ENCODE data around the gene MROH9.

MROH9 gene

DNA sequence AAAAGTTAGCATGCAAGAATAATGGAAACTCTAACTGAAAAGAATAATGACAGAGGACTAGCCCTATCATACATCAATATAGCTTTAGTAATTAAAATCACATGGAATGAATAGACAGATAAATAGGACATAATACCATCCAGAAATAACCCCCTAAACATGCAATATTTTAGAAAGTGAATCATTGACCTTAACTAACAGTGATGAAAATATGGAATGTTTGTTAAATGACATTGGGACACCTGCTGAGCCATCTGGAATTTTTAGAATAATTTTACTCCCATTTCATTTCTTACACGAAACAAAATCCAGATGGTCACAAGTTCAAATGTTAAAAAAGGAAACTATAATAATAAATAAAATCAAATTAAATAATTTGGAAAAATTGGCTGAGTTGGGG is 102.3 kb downstream of the MROH9 start:
- H3K27me3 ChIP-seq (ENCODE audit: insufficient read depth, low read length): no peaks in the 10 kb centered on the region
- no peak overlapping the region for H3K4me3 ChIP-seq (ENCODE audit: low read length)
- H3K36me3 ChIP-seq (ENCODE audit: insufficient read depth, low read length): no peaks in the 10 kb centered on the region
- H3K4me1 ChIP-seq (ENCODE audit: insufficient read depth, low read length): peaks cover 10% of the 10 kb centered on the region
- no CpG with 5 or more reads among the region's 1 CpG for WGBS
- no peaks in the 10 kb centered on the region for H3K9me3 ChIP-seq (ENCODE audit: insufficient read depth, low read depth, low read length)
- H3K27ac ChIP-seq (ENCODE audit: low read depth, low read length): no peak overlapping the region
- H3K9ac ChIP-seq (ENCODE audit: low read depth, low read length): no peak overlapping the region

DNA sequence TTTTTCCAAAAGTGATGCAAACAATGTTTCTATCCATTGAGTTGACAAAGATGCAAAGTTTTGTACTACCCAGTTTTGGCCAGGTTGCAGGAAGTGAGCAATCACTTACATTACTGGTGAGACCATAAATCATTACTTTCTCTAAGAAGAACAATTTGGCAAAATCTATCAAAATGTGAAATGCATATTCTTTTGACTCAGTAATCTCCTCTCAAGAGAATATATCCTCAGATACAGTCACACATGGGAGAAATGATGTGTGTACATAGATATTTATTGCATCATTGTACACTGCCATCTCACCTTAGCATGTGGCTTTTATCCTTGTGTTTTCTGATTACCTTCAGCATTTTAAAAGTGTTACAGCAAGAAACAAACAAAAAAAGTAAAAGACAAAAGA is 103.0 kb downstream of the MROH9 start:
- no peaks in the 10 kb centered on the region for H3K36me3 ChIP-seq (ENCODE audit: insufficient read depth, low read length)
- no peaks in the 10 kb centered on the region for H3K27me3 ChIP-seq (ENCODE audit: insufficient read depth, low read length)
- peaks cover 4% of the 10 kb centered on the region for H3K4me1 ChIP-seq (ENCODE audit: insufficient read depth, low read length)
- no peak overlapping the region for H3K4me3 ChIP-seq (ENCODE audit: low read length)
- no peak overlapping the region for H3K9ac ChIP-seq (ENCODE audit: low read depth, low read length)
- no peaks in the 10 kb centered on the region for H3K9me3 ChIP-seq (ENCODE audit: insufficient read depth, low read depth, low read length)
- no peak overlapping the region for H3K27ac ChIP-seq (ENCODE audit: low read depth, low read length)

DNA sequence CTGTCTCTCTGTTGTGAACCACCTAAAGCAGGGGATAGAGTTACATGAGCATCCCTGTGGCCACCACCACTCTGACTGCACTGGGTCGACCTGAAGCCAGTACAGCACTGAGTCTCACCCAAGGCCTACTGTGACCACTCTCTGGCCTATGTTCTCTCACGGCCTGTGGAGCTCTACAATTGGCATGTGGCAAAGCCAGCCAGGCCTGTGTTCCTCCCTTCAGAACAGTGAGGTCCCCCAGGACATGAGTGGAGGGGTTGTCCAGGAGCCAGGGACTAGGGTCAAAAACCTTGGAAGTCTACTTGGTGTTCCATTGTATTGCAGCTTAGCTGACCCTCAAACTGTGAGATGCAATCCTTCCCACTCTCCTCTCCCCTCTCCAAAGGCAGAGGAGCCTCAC is 112.7 kb downstream of the MROH9 start:
- no peaks in the 10 kb centered on the region for H3K27me3 ChIP-seq (ENCODE audit: insufficient read depth, low read length)
- H3K27ac ChIP-seq (ENCODE audit: low read depth, low read length): no peak overlapping the region
- no peak overlapping the region for H3K4me3 ChIP-seq (ENCODE audit: low read length)
- H3K4me1 ChIP-seq (ENCODE audit: insufficient read depth, low read length): no peaks in the 10 kb centered on the region
- no peak overlapping the region for H3K9ac ChIP-seq (ENCODE audit: low read depth, low read length)
- H3K36me3 ChIP-seq (ENCODE audit: insufficient read depth, low read length): no peaks in the 10 kb centered on the region
- H3K9me3 ChIP-seq (ENCODE audit: insufficient read depth, low read depth, low read length): no peaks in the 10 kb centered on the region
- WGBS: 92% methylated on average over 2 of the region's 2 CpGs

DNA sequence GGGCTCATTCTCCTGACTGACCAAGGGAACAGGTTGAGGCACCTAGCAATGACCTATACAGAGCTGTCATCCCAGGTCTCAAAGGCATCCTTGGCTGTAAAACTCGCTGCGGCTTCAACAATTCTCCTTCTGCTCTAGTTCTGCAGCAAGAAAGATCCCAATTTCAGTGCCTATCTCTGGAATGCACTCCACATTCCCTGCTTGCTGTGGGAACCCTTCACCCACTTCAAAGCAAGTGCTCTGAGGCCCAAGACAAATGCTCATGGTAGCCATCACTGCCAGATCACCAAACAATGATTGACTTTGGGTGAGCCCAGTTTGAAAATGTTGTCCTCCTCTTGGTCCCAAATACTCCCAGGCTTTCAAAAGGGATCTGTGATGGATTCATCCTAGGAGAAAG is 117.6 kb downstream of the MROH9 start:
- Histone ChIP-seq H3K4me3 (ENCODE audit: low read length) (no peak overlapping the region), H3K27me3 (ENCODE audit: insufficient read depth, low read length) (no peaks in the 10 kb centered on the region), H3K9ac (ENCODE audit: low read depth, low read length) (no peak overlapping the region), H3K9me3 (ENCODE audit: insufficient read depth, low read depth, low read length) (no peaks in the 10 kb centered on the region), H3K4me1 (ENCODE audit: insufficient read depth, low read length) (no peaks in the 10 kb centered on the region), H3K27ac (ENCODE audit: low read depth, low read length) (no peak overlapping the region), H3K36me3 (ENCODE audit: insufficient read depth, low read length) (no peaks in the 10 kb centered on the region)
- WGBS: 92% methylated on average over 2 of the region's 2 CpGs

DNA sequence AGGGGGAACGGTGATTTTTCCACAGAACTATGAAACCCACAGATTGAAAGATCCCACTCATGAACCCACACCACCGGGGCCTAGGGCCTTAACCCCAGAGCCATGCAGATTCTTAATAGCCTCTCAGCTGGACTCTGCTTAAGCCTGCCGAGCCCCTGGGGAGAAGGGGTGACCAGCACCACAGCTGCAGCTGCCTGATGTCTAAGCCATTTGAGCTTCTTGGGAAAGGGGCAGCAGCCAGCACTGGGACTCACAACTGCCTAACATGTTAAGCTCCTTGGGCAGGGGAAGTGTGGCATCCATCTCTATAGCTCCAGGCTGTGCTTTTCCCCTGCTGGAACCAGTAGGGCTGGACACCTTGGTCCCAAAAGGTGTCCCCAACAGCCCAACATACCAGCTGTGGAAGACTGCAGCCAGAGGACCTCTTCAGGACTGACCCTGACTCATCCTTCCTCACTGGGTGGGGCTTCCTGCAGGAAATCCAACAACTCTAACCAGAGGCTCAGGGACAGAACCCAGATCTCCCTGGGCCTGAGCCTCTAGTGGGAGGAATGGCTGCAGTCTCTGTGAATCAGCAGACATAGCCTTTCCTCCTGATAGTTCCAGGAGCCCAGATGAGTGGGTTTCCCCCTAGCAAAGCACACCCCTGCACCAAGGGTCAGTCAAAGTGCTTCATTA is 120.8 kb downstream of the MROH9 start:
- no peaks in the 10 kb centered on the region for H3K4me1 ChIP-seq (ENCODE audit: insufficient read depth, low read length)
- H3K27ac ChIP-seq (ENCODE audit: low read depth, low read length): no peak overlapping the region
- WGBS: 96% methylated on average over 3 of the region's 3 CpGs
- no peak overlapping the region for H3K9ac ChIP-seq (ENCODE audit: low read depth, low read length)
- H3K27me3 ChIP-seq (ENCODE audit: insufficient read depth, low read length): no peaks in the 10 kb centered on the region
- no peaks in the 10 kb centered on the region for H3K36me3 ChIP-seq (ENCODE audit: insufficient read depth, low read length)
- H3K4me3 ChIP-seq (ENCODE audit: low read length): no peak overlapping the region
- no peaks in the 10 kb centered on the region for H3K9me3 ChIP-seq (ENCODE audit: insufficient read depth, low read depth, low read length)

DNA sequence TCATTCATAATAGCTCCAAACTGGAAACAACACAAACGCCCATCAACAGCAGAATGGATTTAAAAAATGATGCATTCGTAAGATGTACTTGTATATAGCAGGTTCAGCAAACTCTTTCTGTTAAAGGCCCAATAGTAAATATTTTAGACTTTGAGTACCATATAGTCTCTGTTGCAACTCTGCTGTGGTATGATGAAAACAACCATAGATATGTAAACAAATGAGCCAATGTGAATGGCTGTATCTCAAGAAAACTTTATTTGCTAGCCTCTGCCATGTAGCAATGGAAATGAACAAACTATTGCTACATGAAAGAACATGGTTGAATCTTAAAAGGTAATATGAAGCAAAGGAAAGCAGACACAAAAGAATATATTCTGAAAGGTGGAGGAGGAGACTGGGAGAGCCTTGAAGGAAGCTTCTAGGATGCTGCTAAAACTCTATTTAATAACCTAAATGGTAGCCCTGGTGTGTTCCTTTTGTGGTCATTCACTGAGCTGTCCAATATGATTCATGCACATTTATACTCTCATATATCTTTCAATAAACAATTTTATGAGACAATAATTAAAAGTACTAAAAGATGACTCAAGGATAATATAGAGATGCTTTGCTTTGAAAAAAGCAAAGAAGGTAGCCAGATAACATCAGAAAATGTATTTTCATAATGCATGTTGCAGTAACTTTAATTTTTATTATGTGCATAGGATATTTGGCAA is 126.2 kb downstream of the MROH9 start:
- 90% methylated on average over 2 of the region's 2 CpGs for WGBS

DNA sequence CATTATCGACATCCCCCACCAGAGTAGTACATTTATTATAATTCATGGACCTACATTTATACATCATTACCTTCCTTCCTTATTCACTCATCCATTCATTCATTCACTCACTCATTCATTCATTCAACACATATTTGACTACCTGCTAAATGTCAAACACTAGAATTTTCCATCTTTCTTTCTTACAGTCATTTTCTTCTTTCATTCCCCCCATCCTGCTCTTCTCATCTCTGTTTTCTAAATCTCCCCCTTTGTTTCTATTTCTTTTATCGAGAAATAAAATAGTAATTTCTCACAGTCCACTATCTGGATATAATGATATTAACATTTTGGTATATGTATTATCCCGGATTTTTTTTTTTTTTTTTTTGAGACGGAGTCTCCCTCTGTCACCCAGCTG is 127.6 kb downstream of the MROH9 start:
- WGBS: 96% methylated on average over 2 of the region's 4 CpGs
- no peak overlapping the region for H3K9ac ChIP-seq (ENCODE audit: low read depth, low read length)
- no peaks in the 10 kb centered on the region for H3K4me1 ChIP-seq (ENCODE audit: insufficient read depth, low read length)
- H3K9me3 ChIP-seq (ENCODE audit: insufficient read depth, low read depth, low read length): no peaks in the 10 kb centered on the region
- no peaks in the 10 kb centered on the region for H3K27me3 ChIP-seq (ENCODE audit: insufficient read depth, low read length)
- H3K4me3 ChIP-seq (ENCODE audit: low read length): no peak overlapping the region
- H3K36me3 ChIP-seq (ENCODE audit: insufficient read depth, low read length): no peaks in the 10 kb centered on the region
- no peak overlapping the region for H3K27ac ChIP-seq (ENCODE audit: low read depth, low read length)

More for the DNA sequence above, 126.2 kb downstream of the MROH9 start:
- H3K4me1 ChIP-seq (ENCODE audit: insufficient read depth, low read length): no peaks in the 10 kb centered on the region
- H3K4me3 ChIP-seq (ENCODE audit: low read length): no peak overlapping the region
- H3K9me3 ChIP-seq (ENCODE audit: insufficient read depth, low read depth, low read length): no peaks in the 10 kb centered on the region
- no peaks in the 10 kb centered on the region for H3K27me3 ChIP-seq (ENCODE audit: insufficient read depth, low read length)
- H3K9ac ChIP-seq (ENCODE audit: low read depth, low read length): no peak overlapping the region
- H3K27ac ChIP-seq (ENCODE audit: low read depth, low read length): no peak overlapping the region
- H3K36me3 ChIP-seq (ENCODE audit: insufficient read depth, low read length): no peaks in the 10 kb centered on the region

DNA sequence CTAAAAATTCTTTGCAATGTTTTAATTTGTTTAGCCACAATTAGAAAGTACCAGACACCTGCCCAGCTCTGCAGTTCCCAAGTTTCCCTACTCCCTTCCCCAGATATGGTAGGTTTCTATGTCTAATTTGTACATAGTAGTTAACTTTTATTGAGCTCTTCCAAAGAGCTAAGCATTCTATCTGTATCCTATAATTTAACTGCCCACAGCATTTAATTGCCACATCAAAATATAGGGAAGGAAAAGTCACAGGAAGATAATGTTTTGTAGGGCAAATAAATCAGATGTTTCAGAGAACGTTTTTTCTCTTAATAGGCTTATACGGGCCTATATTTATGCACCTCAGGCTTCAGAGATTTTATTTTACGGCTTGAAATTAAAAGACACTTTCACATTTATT is 139.7 kb downstream of the MROH9 start:
- no peaks in the 10 kb centered on the region for H3K4me1 ChIP-seq (ENCODE audit: insufficient read depth, low read length)
- H3K27ac ChIP-seq (ENCODE audit: low read depth, low read length): no peak overlapping the region
- no peaks in the 10 kb centered on the region for H3K27me3 ChIP-seq (ENCODE audit: insufficient read depth, low read length)
- H3K4me3 ChIP-seq (ENCODE audit: low read length): no peak overlapping the region
- 92% methylated on average over 3 of the region's 3 CpGs for WGBS
- H3K9me3 ChIP-seq (ENCODE audit: insufficient read depth, low read depth, low read length): no peaks in the 10 kb centered on the region
- no peak overlapping the region for H3K9ac ChIP-seq (ENCODE audit: low read depth, low read length)
- H3K36me3 ChIP-seq (ENCODE audit: insufficient read depth, low read length): no peaks in the 10 kb centered on the region

DNA sequence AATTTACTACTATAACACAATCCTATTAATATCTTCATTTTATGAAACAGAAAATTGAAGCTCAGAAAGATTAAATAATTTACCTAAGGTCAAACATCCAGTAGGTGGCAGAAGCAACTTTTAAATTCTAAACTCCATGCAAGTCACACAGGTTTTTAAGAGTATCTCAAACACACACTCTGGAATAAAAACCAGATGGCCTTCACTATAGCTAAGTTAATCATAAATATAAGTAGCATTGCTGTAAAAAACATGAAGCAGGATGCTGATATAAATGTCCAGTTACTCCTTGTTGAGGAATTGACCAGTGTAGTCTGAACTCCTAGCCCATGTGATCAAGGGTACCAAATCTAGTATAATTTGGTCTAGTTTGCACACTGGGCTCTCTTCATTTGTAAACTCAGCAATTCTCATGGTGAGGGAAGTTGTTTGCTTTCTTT is 146.0 kb downstream of the MROH9 start:
- no peaks in the 10 kb centered on the region for H3K36me3 ChIP-seq (ENCODE audit: insufficient read depth, low read length)
- no peak overlapping the region for H3K27ac ChIP-seq (ENCODE audit: low read depth, low read length)

DNA sequence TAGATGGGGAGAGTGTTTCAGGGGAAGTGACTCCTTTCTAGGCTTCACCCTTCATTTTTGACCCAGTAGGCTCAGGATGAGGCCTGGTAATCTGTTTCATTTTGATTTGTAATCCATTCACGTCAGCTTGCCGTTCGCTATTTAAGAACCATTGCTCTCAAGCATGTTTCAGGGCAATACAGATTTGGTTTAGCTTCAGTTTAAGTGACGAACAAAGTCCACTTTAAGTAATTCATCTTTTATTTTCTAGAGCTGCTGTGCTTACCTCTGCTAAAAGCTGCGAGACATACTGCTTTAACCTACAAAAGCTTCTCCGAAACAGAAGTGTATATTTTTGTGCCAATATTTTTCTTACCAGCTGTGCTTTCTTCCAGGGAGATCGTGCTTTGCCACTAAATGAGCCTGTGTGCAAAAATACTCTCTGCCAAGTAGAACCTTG is 146.4 kb downstream of the MROH9 start:
- no peak overlapping the region for H3K9ac ChIP-seq (ENCODE audit: low read depth, low read length)
- 95% methylated on average over 7 of the region's 7 CpGs for WGBS

More for the DNA sequence above, 146.0 kb downstream of the MROH9 start:
- Histone ChIP-seq H3K4me1 (ENCODE audit: insufficient read depth, low read length) (no peaks in the 10 kb centered on the region), H3K9ac (ENCODE audit: low read depth, low read length) (no peak overlapping the region), H3K27me3 (ENCODE audit: insufficient read depth, low read length) (no peaks in the 10 kb centered on the region), H3K9me3 (ENCODE audit: insufficient read depth, low read depth, low read length) (no peaks in the 10 kb centered on the region), H3K4me3 (ENCODE audit: low read length) (no peak overlapping the region)

DNA sequence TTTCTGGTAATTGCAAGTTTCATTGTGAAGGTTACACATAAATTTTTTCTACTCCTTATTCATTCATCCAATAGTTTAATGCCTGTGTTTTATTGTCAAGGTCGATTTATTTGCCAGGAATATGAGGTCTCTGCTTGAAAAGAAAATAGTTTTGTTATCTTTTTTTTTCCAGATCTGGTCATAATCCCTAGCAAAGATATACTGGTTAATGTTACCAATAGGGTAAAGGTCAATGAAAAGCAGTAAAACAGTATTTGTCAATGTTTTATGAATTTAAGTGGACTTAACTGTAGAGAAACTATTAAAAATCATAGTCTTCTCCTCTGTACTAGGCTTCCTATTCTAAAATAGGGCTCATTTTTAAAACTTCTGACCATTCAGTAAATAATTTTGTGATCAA is 147.3 kb downstream of the MROH9 start:
- no peaks in the 10 kb centered on the region for H3K27me3 ChIP-seq (ENCODE audit: insufficient read depth, low read length)

More for the DNA sequence above, 146.4 kb downstream of the MROH9 start:
- no peaks in the 10 kb centered on the region for H3K27me3 ChIP-seq (ENCODE audit: insufficient read depth, low read length)
- H3K9me3 ChIP-seq (ENCODE audit: insufficient read depth, low read depth, low read length): no peaks in the 10 kb centered on the region
- no peaks in the 10 kb centered on the region for H3K4me1 ChIP-seq (ENCODE audit: insufficient read depth, low read length)
- H3K4me3 ChIP-seq (ENCODE audit: low read length): no peak overlapping the region
- H3K36me3 ChIP-seq (ENCODE audit: insufficient read depth, low read length): no peaks in the 10 kb centered on the region
- no peak overlapping the region for H3K27ac ChIP-seq (ENCODE audit: low read depth, low read length)

More for the DNA sequence above, 147.3 kb downstream of the MROH9 start:
- H3K4me1 ChIP-seq (ENCODE audit: insufficient read depth, low read length): no peaks in the 10 kb centered on the region
- no peak overlapping the region for H3K4me3 ChIP-seq (ENCODE audit: low read length)
- H3K9ac ChIP-seq (ENCODE audit: low read depth, low read length): no peak overlapping the region
- no peaks in the 10 kb centered on the region for H3K36me3 ChIP-seq (ENCODE audit: insufficient read depth, low read length)
- no peaks in the 10 kb centered on the region for H3K9me3 ChIP-seq (ENCODE audit: insufficient read depth, low read depth, low read length)
- 82% methylated on average over 1 of the region's 1 CpG for WGBS
- H3K27ac ChIP-seq (ENCODE audit: low read depth, low read length): no peak overlapping the region
